GM12873 (cell line): ENCODE results near the gene ATP10B.

ENCODE experiments used
- CTCF ChIP-seq: IDR thresholded peaks from 2 replicates; pipeline ENCODE4 v1.5.1; 2012; ENCODE audit warnings: low read depth, mild to moderate bottlenecking, moderate library complexity, low read length, control low read depth; ENCODE audit not compliant: insufficient read depth; ENCODE audit errors: missing control alignments

Gene ATP10B

DNA sequence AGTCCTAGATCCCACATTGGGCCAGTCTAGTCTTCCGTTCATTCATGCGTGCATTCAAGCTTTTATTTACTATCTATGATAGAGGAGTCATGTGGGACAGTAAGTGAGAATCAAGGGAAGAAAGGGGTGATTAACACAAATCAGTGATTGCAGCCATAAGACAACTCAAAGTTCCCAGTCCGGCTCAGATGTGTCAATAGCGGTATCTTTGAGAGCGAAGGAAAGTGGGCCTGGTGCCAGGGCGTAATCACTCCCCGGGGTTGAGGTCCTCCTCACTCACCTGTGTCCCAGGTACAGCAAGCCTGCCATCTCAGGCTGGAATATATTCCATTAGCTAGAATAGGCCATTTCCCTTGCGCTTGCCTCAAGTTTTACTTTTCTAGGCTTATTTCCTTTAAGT lies 196.3 kb downstream of the ATP10B start:
- no peak for TF ChIP-seq CTCF

DNA sequence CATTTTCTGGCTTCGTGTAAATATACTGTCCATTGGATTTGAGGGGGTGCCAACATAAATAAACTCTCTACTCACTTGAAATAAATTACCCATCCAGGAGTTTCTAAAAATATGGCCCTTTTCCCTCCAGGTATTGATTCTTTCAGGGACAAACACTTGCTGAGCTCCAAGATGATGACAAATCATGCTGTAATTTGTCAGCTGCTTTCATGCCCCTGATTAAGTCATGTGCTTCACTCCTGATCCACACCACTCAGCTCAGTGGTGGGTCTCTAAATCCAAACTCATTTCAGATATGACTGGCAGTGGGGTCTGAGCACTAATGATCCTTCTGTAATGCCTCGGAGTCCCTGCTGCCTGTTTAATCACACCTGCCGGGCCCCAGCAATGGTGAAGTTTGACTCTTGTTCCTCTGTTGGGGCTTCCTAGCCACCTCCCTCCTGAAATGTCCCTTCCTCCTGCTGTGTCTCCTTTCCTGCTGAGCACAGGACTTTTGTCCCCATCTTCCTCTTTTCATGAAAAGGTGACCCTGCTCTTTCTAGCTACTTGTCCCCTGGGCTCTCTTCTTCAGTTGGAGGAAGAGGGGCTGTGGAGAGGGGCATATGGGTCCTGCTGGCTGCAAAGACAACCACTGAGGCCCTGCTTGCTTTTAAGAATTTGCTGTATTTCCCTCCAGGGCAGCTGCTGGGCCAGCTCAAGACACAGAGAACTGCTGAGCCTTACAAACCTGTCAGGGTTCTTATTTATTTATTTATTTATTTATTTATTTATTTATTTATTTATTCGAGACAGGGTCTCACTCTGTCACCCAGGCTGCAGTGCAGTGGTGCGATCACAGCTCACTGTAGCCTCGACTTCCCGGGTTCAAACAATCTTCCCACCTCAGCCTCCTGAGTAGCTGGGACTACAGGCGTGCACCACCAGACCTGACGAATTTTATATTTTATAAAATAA lies 200.0 kb downstream of the ATP10B start:
- no peak for TF ChIP-seq CTCF

GRCh38 chr5:160649304-160649703 lies 202.7 kb downstream of the ATP10B start:
- TF ChIP-seq CTCF: peak; percentile 52

GRCh38 chr5:160646033-160646432 lies 206.0 kb downstream of the ATP10B start:
- TF ChIP-seq CTCF: no peak

DNA sequence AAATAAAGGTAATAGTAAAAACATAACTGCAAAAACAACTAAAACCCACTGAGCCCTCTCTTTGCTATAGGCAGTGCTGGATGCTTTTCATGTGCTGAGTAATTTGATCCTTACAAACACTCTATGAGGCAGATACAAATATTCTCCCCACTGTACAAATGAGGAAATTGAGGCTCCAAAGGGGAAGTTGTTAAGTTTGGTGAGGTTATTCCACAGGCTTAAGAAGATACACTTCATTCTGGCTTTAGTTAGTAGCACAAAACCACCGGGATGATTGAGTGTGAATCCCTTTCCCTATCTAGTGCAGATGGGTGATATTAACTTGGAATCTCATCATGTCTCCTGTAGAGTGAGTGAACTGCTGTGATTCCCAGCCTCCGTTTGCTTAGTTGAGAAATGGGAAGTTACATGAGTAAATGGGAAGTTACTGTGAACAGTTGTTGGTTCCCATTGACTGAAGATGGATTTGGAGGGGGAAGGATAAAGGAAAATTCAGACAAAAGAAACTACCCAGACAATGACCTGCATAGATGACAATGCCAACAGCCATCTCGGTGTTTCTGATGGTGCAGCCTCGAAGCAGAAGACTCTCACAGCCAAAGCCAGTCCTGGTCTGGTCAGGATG lies 208.3 kb downstream of the ATP10B start:
- TF ChIP-seq CTCF: no peak

DNA sequence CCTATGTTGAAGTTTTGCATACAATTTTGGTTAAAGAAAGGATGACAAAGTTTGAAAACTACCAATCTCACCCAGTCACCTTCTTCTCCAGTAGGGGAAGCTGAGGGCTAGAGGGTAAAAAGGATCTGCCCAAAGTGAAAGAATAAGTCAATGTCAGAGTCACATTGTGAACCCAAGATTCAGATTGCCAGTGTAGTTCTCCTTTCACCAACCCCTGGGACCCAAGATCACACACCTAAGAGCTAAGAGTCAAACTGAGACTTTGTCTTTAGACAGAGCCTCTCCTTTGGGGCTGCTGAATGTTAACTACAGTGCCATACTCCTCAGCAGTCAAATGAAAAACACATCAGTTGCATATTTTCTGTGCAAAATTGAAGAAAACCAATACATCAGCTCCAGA lies 210.6 kb downstream of the ATP10B start:
- TF ChIP-seq CTCF: no peak

- TF ChIP-seq CTCF: no peak
These were observed 211.6 kb downstream of the ATP10B start for GRCh38 chr5:160640406-160640805.
